CD4-positive, alpha-beta memory T cell (primary cell): ENCODE results near the gene GLIS1. TPM values are rescaled to one million over a fixed set of nuclear protein-coding genes. Genes with fewer than 3 reads are reported as not detected.

Source experiments
- CTCF ChIA-PET: fragments of 350-600 bp; sonication (Branson Sonifier 250); formaldehyde crosslinking; loops from one replicate; lab custom pipeline; 2021; ENCODE audit warnings: inconsistent platforms; ENCODE audit not compliant: partially characterized antibody; lab: Charles Lee
- POLR2A ChIA-PET: fragments of 350-600 bp; sonication (Branson Sonifier 250); formaldehyde crosslinking; loops from one replicate; lab custom pipeline; 2021; ENCODE audit not compliant: partially characterized antibody; lab: Charles Lee
- DNase-seq, 5 donors: peaks; one replicate each; pipeline versions ENCODE4 v3.0.0 to v3.0.0-alpha.2; 2020 to 2022; ENCODE audit warnings: mixed read lengths in 1 of 5
- H3K27ac ChIP-seq: one replicate; pipeline ENCODE4 v1.7.0; 2013; ENCODE audit warnings: low read depth, low read length
- H3K27me3 ChIP-seq: 2 replicates; pipeline ENCODE4 v1.7.0; 2013; ENCODE audit warnings: mild to moderate bottlenecking, low read length, moderate library complexity; ENCODE audit not compliant: insufficient read depth
- H3K36me3 ChIP-seq: 2 replicates; pipeline ENCODE4 v1.7.0; 2013; ENCODE audit warnings: mild to moderate bottlenecking, low read length, moderate library complexity; ENCODE audit not compliant: insufficient read depth
- H3K4me1 ChIP-seq: 2 replicates; pipeline ENCODE4 v1.7.0; 2013; ENCODE audit warnings: mild to moderate bottlenecking, low read length, moderate library complexity; ENCODE audit not compliant: insufficient read depth
- H3K4me3 ChIP-seq, 2 donors: one replicate each; pipeline ENCODE4 v1.7.0; 2013; ENCODE audit warnings: low read length in 2 of 2, mild to moderate bottlenecking in 1 of 2
- H3K9me3 ChIP-seq, 2 donors: one replicate each; pipeline ENCODE4 v1.7.0; 2013; ENCODE audit warnings: low read length in 2 of 2, control low read depth in 1 of 2; ENCODE audit not compliant: control insufficient read depth in 1 of 2
- H3K27ac Mint-ChIP-seq, 7 donors: one replicate each; pipeline ENCODE4 v1.8.0; 2020 to 2021; ENCODE audit warnings: mixed read lengths in 7 of 7, mild to moderate bottlenecking in 6 of 7, inconsistent platforms in 3 of 7, moderate library complexity in 3 of 7
- H3K27me3 Mint-ChIP-seq, 2 donors: one replicate each; pipeline ENCODE4 v1.8.0; 2020 to 2021; ENCODE audit warnings: mixed read lengths in 2 of 2
- H3K36me3 Mint-ChIP-seq, 2 donors: one replicate each; pipeline ENCODE4 v1.8.0; 2020 to 2021; ENCODE audit warnings: mixed read lengths in 2 of 2, inconsistent platforms in 1 of 2, mild to moderate bottlenecking in 1 of 2
- H3K4me1 Mint-ChIP-seq, 4 donors: one replicate each; pipeline ENCODE4 v1.8.0; 2020 to 2021; ENCODE audit warnings: mixed read lengths in 4 of 4, mild to moderate bottlenecking in 1 of 4
- H3K4me3 Mint-ChIP-seq, 8 donors: one replicate each; pipeline ENCODE4 v1.8.0; 2020 to 2021; ENCODE audit warnings: mixed read lengths in 8 of 8, mild to moderate bottlenecking in 7 of 8, moderate library complexity in 6 of 8, inconsistent platforms in 3 of 8
- H3K9me3 Mint-ChIP-seq, 8 donors: one replicate each; pipeline ENCODE4 v1.8.0; 2020 to 2021; ENCODE audit warnings: mixed read lengths in 8 of 8, mild to moderate bottlenecking in 5 of 8, inconsistent platforms in 3 of 8, moderate library complexity in 1 of 8
- intact Hi-C: fragments of 100-400 bp; cut with micrococcal nuclease; formaldehyde crosslinking; loops from one replicate; pipeline ENCODE4 v1.15.1; 2023
- polyA plus RNA-seq, 2 donors: library from polyadenylated mRNA; unstranded; fragments of 300-500 nt; fragmentation: Illumina TruSeq; gene quantifications; one replicate each; pipeline ENCODE4 v1.2.3, GENCODE V29; 2021
- total RNA-seq, 2 experiments: library from RNA; stranded (reverse); gene quantifications; one replicate each; pipeline ENCODE4 v1.2.3, GENCODE V29; 2021

The GLIS1 gene
- total and polyA plus RNA-seq, 4 experiments from 2014 or later = not detected

GRCh38 chr1:53576866-53577760, 161.9 kb downstream of the GLIS1 start:
- Mint-ChIP-seq H3K27ac (no peak overlapping the region), H3K4me1 (peaks cover 0 to 1% (median 0%) of the 10 kb centered on the region in 4 donors), H3K36me3 (no peaks in the 10 kb centered on the region), H3K4me3 (no peak overlapping the region), H3K9me3 (no peaks in the 10 kb centered on the region), H3K27me3 (peaks cover 0 to 2% of the 10 kb centered on the region in 2 donors)
- POLR2A ChIA-PET = no interaction called here
- no peaks in the 10 kb centered on the region for H3K36me3 ChIP-seq
- DNase-seq = no peak
- intact Hi-C loops = no loop called here
- no peak overlapping the region for H3K27ac ChIP-seq
- CTCF ChIA-PET = no interaction called here
- H3K27me3 ChIP-seq = no peaks in the 10 kb centered on the region
- H3K9me3 ChIP-seq = no peaks in the 10 kb centered on the region
- H3K4me3 ChIP-seq = no peak overlapping the region
- no peaks in the 10 kb centered on the region for H3K4me1 ChIP-seq

- Histone ChIP-seq H3K4me1 (no peaks in the 10 kb centered on the region), H3K27ac (no peak overlapping the region), H3K27me3 (no peaks in the 10 kb centered on the region), H3K36me3 (no peaks in the 10 kb centered on the region), H3K4me3 (no peak overlapping the region), H3K9me3 (no peaks in the 10 kb centered on the region)
- Mint-ChIP-seq H3K27me3 (peaks cover 0 to 2% of the 10 kb centered on the region in 2 donors), H3K9me3 (no peaks in the 10 kb centered on the region), H3K4me3 (no peak overlapping the region), H3K27ac (no peak overlapping the region), H3K4me1 (peaks cover 0 to 1% (median 0%) of the 10 kb centered on the region in 4 donors), H3K36me3 (no peaks in the 10 kb centered on the region)
- intact Hi-C loops = no loop called here
- ChIA-PET CTCF (no interaction called here), POLR2A (no interaction called here)
- no peak for DNase-seq
Observed at GRCh38 chr1:53576381-53576801, 162.6 kb downstream of the GLIS1 start.

GRCh38 chr1:53575955-53576320, 163.0 kb downstream of the GLIS1 start:
- CTCF ChIA-PET = no interaction called here
- H3K27me3 Mint-ChIP-seq = peaks cover 0 to 2% of the 10 kb centered on the region in 2 donors
- no peak overlapping the region for H3K27ac Mint-ChIP-seq
- Histone ChIP-seq H3K4me3 (no peak overlapping the region), H3K27ac (no peak overlapping the region), H3K9me3 (no peaks in the 10 kb centered on the region), H3K36me3 (no peaks in the 10 kb centered on the region), H3K4me1 (no peaks in the 10 kb centered on the region), H3K27me3 (no peaks in the 10 kb centered on the region)
- no peaks in the 10 kb centered on the region for H3K36me3 Mint-ChIP-seq
- no peak overlapping the region for H3K4me3 Mint-ChIP-seq
- peaks cover 0 to 1% (median 0%) of the 10 kb centered on the region in 4 donors for H3K4me1 Mint-ChIP-seq
- no peaks in the 10 kb centered on the region for H3K9me3 Mint-ChIP-seq
- intact Hi-C loops = no loop called here
- POLR2A ChIA-PET = no interaction called here
- no peak for DNase-seq

- no peaks in the 10 kb centered on the region for H3K36me3 Mint-ChIP-seq
- H3K4me3 Mint-ChIP-seq = no peak overlapping the region
- H3K4me3 ChIP-seq = no peak overlapping the region
- no peaks in the 10 kb centered on the region for H3K27me3 ChIP-seq
- no peak for DNase-seq
- no peak overlapping the region for H3K27ac ChIP-seq
- peaks cover 0 to 1% (median 0%) of the 10 kb centered on the region in 4 donors for H3K4me1 Mint-ChIP-seq
- no peaks in the 10 kb centered on the region for H3K4me1 ChIP-seq
- intact Hi-C loops = no loop called here
- no peaks in the 10 kb centered on the region for H3K9me3 ChIP-seq
- no peaks in the 10 kb centered on the region for H3K36me3 ChIP-seq
- no peaks in the 10 kb centered on the region for H3K9me3 Mint-ChIP-seq
- peak overlapping the region in 1 of 7 donors; percentile 42 for H3K27ac Mint-ChIP-seq
- peaks cover 0 to 2% of the 10 kb centered on the region in 2 donors for H3K27me3 Mint-ChIP-seq
- ChIA-PET POLR2A (no interaction called here), CTCF (no interaction called here)
Observed at GRCh38 chr1:53575141-53575954, 163.6 kb downstream of the GLIS1 start.

GRCh38 chr1:53574621-53575020, 164.3 kb downstream of the GLIS1 start:
- H3K27ac ChIP-seq = no peak overlapping the region
- no peak overlapping the region for H3K4me3 ChIP-seq
- DNase-seq = no peak
- Mint-ChIP-seq H3K4me3 (no peak overlapping the region), H3K4me1 (peaks cover 0 to 1% (median 0%) of the 10 kb centered on the region in 4 donors), H3K9me3 (no peaks in the 10 kb centered on the region), H3K27ac (no peak overlapping the region), H3K36me3 (no peaks in the 10 kb centered on the region), H3K27me3 (peaks cover 0 to 2% of the 10 kb centered on the region in 2 donors)
- no peaks in the 10 kb centered on the region for H3K36me3 ChIP-seq
- POLR2A ChIA-PET = no interaction called here
- no peaks in the 10 kb centered on the region for H3K27me3 ChIP-seq
- intact Hi-C loops = no loop called here
- no peaks in the 10 kb centered on the region for H3K9me3 ChIP-seq
- CTCF ChIA-PET = no interaction called here
- H3K4me1 ChIP-seq = no peaks in the 10 kb centered on the region

DNA sequence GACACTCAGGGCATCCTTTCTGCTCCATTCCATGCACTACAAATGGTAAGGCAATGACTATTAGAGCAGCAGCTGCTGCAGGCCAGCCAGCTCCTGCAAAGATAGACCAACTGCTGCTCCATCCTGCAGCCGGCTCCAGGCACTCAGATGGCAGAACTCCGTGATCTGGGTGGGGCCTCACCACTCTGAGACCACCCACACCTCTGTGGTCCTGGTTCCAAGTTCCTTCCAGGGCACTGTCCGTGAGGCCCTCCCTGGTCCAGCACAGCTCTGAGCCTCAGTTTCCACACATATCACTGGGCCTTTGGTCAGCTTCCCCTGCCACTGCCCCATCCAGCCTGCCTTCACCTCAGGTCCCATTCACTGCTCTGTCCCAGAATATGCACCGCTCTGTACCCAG, 165.0 kb downstream of the GLIS1 start:
- Histone ChIP-seq H3K4me3 (no peak overlapping the region), H3K36me3 (no peaks in the 10 kb centered on the region), H3K27me3 (no peaks in the 10 kb centered on the region), H3K27ac (no peak overlapping the region), H3K9me3 (no peaks in the 10 kb centered on the region), H3K4me1 (no peaks in the 10 kb centered on the region)
- intact Hi-C loops = no loop called here
- ChIA-PET CTCF (no interaction called here), POLR2A (no interaction called here)
- DNase-seq = no peak
- Mint-ChIP-seq H3K27me3 (peaks cover 0 to 2% of the 10 kb centered on the region in 2 donors), H3K4me1 (peaks cover 0 to 1% (median 0%) of the 10 kb centered on the region in 4 donors), H3K27ac (peak overlapping the region in 1 of 7 donors; percentile 31), H3K9me3 (peaks cover 0 to under 1% (median 0%) of the 10 kb centered on the region in 8 donors), H3K36me3 (no peaks in the 10 kb centered on the region), H3K4me3 (no peak overlapping the region)

GRCh38 chr1:53573522-53573921, 165.4 kb downstream of the GLIS1 start:
- H3K9me3 Mint-ChIP-seq = peaks cover 0 to 4% (median 0%) of the 10 kb centered on the region in 8 donors
- H3K9me3 ChIP-seq = no peaks in the 10 kb centered on the region
- ChIA-PET CTCF (interaction anchor here (1.0 kb wide), 1 partner anchor 109 kb away, joined by 3 read pairs; no protein-coding TSS in a partner anchor), POLR2A (no interaction called here)
- H3K4me3 Mint-ChIP-seq = no peak overlapping the region
- H3K4me1 Mint-ChIP-seq = peaks cover 0 to 1% (median 0%) of the 10 kb centered on the region in 4 donors
- no peaks in the 10 kb centered on the region for H3K36me3 ChIP-seq
- H3K27ac Mint-ChIP-seq = no peak overlapping the region
- H3K36me3 Mint-ChIP-seq = no peaks in the 10 kb centered on the region
- DNase-seq = no peak
- intact Hi-C loops = no loop called here
- no peaks in the 10 kb centered on the region for H3K4me1 ChIP-seq
- H3K27me3 Mint-ChIP-seq = peaks cover 0 to 3% of the 10 kb centered on the region in 2 donors
- no peak overlapping the region for H3K27ac ChIP-seq
- H3K27me3 ChIP-seq = no peaks in the 10 kb centered on the region
- H3K4me3 ChIP-seq = no peak overlapping the region
